HepG2 (cell line): Measurements from ENCODE around the gene TMEM256. TPM values are rescaled to one million over a fixed set of nuclear protein-coding genes. Genes with fewer than 3 reads are reported as not detected.

Experiments used
- ATAD3A ChIP-seq: sonication (generic); formaldehyde crosslinking; IDR thresholded peaks from 2 replicates; pipeline ENCODE4 v1.4.0; 2020; ENCODE audit warnings: missing genetic modification reagents
- BRD4 ChIP-seq: sonication (generic); formaldehyde crosslinking; IDR thresholded peaks from 2 replicates; pipeline ENCODE4 v1.4.0; 2020; ENCODE audit warnings: missing genetic modification reagents
- NKX3-1 ChIP-seq: sonication (generic); formaldehyde crosslinking; IDR thresholded peaks from 2 replicates; pipeline ENCODE4 v1.5.0; 2020; ENCODE audit warnings: missing genetic modification reagents
- PHF21A ChIP-seq: sonication (generic); formaldehyde crosslinking; IDR thresholded peaks from 2 replicates; pipeline ENCODE4 v1.5.0; 2020; ENCODE audit warnings: mild to moderate bottlenecking, missing genetic modification reagents
- SMAD3 ChIP-seq: sonication (generic); formaldehyde crosslinking; IDR thresholded peaks from 2 replicates; pipeline ENCODE4 v1.4.0; 2020; ENCODE audit warnings: missing genetic modification reagents
- SMAD9 ChIP-seq: sonication (generic); formaldehyde crosslinking; IDR thresholded peaks from 2 replicates; pipeline ENCODE4 v1.5.1; 2020; ENCODE audit warnings: mild to moderate bottlenecking, missing genetic modification reagents
- STAT5B ChIP-seq: sonication (generic); formaldehyde crosslinking; IDR thresholded peaks from 2 replicates; pipeline ENCODE4 v1.4.0; 2020; ENCODE audit warnings: missing genetic modification reagents
- TCF12 ChIP-seq, 2 experiments: fragments of 450-650 bp in 1 of 2; sonication (generic) in 1 of 2; formaldehyde crosslinking in 1 of 2; IDR thresholded peaks; 2 replicates each; pipeline versions ENCODE4 v1.6.1 to v1.8.0; 2017 to 2022; ENCODE audit warnings: antibody characterized with exemption in 1 of 2, mild to moderate bottlenecking in 1 of 2, missing genetic modification reagents in 1 of 2, moderate library complexity in 1 of 2
- YY1 ChIP-seq: IDR thresholded peaks from 2 replicates; pipeline ENCODE4 v1.6.1; 2011; ENCODE audit warnings: low read length, low read depth, moderate library complexity, mild to moderate bottlenecking; ENCODE audit not compliant: insufficient read depth, insufficient replicate concordance
- ZNF33A ChIP-seq: sonication (generic); formaldehyde crosslinking; IDR thresholded peaks from 2 replicates; pipeline ENCODE4 v1.5.1; 2020; ENCODE audit warnings: missing genetic modification reagents, mild to moderate bottlenecking, moderate library complexity, borderline replicate concordance
- ZNF430 ChIP-seq: sonication (generic); formaldehyde crosslinking; IDR thresholded peaks from 2 replicates; pipeline ENCODE4 v1.9.0; 2021; ENCODE audit warnings: mild to moderate bottlenecking, missing genetic modification reagents
- ZNF550 ChIP-seq: sonication (generic); formaldehyde crosslinking; IDR thresholded peaks from 2 replicates; pipeline ENCODE4 v1.4.0; 2020; ENCODE audit warnings: mild to moderate bottlenecking, missing genetic modification reagents, borderline replicate concordance
- ZNF746 ChIP-seq: sonication (generic); formaldehyde crosslinking; IDR thresholded peaks from 2 replicates; pipeline ENCODE4 v1.8.0; 2022; ENCODE audit warnings: mild to moderate bottlenecking, missing genetic modification reagents
- ZSCAN12 ChIP-seq: sonication (generic); formaldehyde crosslinking; IDR thresholded peaks from 2 replicates; pipeline ENCODE4 v1.9.0; 2021; ENCODE audit warnings: mild to moderate bottlenecking, missing genetic modification reagents
- ZSCAN30 ChIP-seq: sonication (generic); formaldehyde crosslinking; IDR thresholded peaks from 2 replicates; pipeline ENCODE4 v1.5.0; 2020; ENCODE audit warnings: mild to moderate bottlenecking, missing genetic modification reagents
- polyA plus RNA-seq, 8 experiments: library from polyadenylated mRNA; depleted of rRNA in 3 of 8; stranded (reverse) in 7 of 8; unstranded in 1 of 8; fragments of >200 nt; fragmentation: Illumina TruSeq in 4 of 8; extraction: Trizol in 4 of 8; gene quantifications; 2 replicates each; pipeline versions ENCODE4 v1.2.1 to v1.2.3, GENCODE V29; 2011 to 2016; ENCODE audit warnings: low read depth in 4 of 8, missing spikeins in 1 of 8, mixed read lengths in 1 of 8; ENCODE audit not compliant: insufficient read depth in 1 of 8
- total RNA-seq, 5 experiments: library from RNA; depleted of rRNA; stranded (reverse); fragments of >200 nt; fragmentation: Illumina TruSeq; extraction: Trizol; gene quantifications; 2 replicates each; pipeline ENCODE4 v1.2.3, GENCODE V29; 2016; ENCODE audit warnings: low read depth in 1 of 5
- TF ChIP-seq, protein P1 (sequence below): sonication (generic); formaldehyde crosslinking; IDR thresholded peaks from 2 replicates; pipeline ENCODE4 v1.4.0; 2020; ENCODE audit warnings: missing genetic modification reagents, mild to moderate bottlenecking, borderline replicate concordance
- TF ChIP-seq, protein P2 (sequence below): sonication (generic); formaldehyde crosslinking; IDR thresholded peaks from 2 replicates; pipeline ENCODE4 v1.5.0; 2020; ENCODE audit warnings: missing genetic modification reagents
- TF ChIP-seq, protein P3 (sequence below): sonication (generic); formaldehyde crosslinking; IDR thresholded peaks from 2 replicates; pipeline ENCODE4 v1.5.0; 2020; ENCODE audit warnings: mild to moderate bottlenecking, missing genetic modification reagents
- TF ChIP-seq, protein P4 (sequence below): sonication (generic); formaldehyde crosslinking; IDR thresholded peaks from 2 replicates; pipeline ENCODE4 v1.8.0; 2022; ENCODE audit warnings: mild to moderate bottlenecking, missing genetic modification reagents; ENCODE audit not compliant: insufficient replicate concordance

Gene TMEM256
- total and polyA plus RNA-seq, 2 of the 13 experiments (the other 11 are each of a cell fraction or from before 2014, with no cell fraction given): 231 to 252 TPM

DNA sequence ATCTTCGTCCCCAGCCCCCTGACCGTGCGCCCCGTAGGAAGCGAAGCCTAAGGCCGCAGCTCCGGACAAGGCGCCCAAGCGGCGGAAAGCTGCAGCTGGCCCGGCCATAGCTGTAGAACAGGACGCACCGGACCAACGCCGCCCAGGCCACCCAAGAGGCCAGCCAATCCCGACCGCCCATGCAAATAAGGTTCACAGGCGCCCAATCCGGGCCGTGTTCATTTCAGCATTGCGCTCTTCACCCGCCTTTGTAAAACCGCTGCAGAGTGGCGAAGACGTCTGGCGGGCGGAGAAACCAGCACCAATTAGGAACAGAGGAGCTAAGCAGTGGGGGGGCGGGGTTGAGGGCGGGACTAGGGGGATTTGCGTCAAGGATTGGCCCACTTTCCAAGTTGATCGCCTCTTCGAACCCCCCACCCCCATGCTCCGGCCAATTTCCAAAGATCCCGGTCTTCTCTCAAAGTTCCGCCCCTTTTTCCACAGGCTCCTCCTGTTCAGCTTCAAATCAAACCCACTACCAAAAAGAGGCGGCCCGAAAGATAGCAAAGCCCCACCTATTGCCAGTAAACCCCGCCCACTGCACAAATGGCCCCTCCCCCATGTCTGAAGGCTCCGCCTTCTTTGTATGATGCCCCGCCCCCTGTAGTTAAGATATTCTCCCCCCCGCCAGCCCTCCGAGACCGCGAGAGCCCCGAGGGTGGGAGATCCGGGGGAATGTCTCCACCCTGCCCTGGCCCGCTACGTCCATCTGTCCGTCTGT is at the start of gene TMEM256 (continued):
- TF ChIP-seq, protein P1, sequence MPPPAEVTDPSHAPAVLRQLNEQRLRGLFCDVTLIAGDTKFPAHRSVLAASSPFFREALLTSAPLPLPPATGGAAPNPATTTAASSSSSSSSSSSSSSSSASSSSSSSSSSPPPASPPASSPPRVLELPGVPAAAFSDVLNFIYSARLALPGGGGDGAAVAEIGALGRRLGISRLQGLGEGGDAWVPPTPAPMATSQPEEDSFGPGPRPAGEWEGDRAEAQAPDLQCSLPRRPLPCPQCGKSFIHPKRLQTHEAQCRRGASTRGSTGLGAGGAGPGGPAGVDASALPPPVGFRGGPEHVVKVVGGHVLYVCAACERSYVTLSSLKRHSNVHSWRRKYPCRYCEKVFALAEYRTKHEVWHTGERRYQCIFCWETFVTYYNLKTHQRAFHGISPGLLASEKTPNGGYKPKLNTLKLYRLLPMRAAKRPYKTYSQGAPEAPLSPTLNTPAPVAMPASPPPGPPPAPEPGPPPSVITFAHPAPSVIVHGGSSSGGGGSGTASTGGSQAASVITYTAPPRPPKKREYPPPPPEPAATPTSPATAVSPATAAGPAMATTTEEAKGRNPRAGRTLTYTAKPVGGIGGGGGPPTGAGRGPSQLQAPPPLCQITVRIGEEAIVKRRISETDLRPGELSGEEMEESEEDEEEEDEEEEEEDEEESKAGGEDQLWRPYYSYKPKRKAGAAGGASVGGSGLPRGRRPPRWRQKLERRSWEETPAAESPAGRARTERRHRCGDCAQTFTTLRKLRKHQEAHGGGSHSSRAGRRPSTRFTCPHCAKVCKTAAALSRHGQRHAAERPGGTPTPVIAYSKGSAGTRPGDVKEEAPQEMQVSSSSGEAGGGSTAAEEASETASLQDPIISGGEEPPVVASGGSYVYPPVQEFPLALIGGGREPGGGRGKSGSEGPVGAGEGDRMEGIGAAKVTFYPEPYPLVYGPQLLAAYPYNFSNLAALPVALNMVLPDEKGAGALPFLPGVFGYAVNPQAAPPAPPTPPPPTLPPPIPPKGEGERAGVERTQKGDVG: no peak
- TF ChIP-seq SMAD3 (CRISPR knock-in tag) (no peak), TCF12 (IDR thresholded peaks at IDR 0.05) (no peak), TCF12 (CRISPR knock-in tag; IDR thresholded peaks at IDR 0.05) (no peak; the same call in 1 of the 2 replicates), YY1 (peak; percentile 90), STAT5B (no peak), PHF21A (no peak), ZSCAN12 (CRISPR knock-in tag) (peak; percentile 65; the same call in 1 of the 2 replicates), ZNF550 (no peak), ATAD3A (CRISPR knock-in tag) (no peak), ZNF33A (no peak), NKX3-1 (0 out of 2 replicates have a peak, but pooled peaks have one; percentile 59), ZNF746 (no peak), BRD4 (CRISPR knock-in tag) (peak; percentile 51; the same call in 1 of the 2 replicates), ZNF430 (CRISPR knock-in tag) (no peak; the same call in 1 of the 2 replicates), ZSCAN30 (no peak), SMAD9 (CRISPR knock-in tag) (no peak)
- TF ChIP-seq, protein P2, sequence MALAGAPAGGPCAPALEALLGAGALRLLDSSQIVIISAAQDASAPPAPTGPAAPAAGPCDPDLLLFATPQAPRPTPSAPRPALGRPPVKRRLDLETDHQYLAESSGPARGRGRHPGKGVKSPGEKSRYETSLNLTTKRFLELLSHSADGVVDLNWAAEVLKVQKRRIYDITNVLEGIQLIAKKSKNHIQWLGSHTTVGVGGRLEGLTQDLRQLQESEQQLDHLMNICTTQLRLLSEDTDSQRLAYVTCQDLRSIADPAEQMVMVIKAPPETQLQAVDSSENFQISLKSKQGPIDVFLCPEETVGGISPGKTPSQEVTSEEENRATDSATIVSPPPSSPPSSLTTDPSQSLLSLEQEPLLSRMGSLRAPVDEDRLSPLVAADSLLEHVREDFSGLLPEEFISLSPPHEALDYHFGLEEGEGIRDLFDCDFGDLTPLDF: no peak
- TF ChIP-seq, protein P3, sequence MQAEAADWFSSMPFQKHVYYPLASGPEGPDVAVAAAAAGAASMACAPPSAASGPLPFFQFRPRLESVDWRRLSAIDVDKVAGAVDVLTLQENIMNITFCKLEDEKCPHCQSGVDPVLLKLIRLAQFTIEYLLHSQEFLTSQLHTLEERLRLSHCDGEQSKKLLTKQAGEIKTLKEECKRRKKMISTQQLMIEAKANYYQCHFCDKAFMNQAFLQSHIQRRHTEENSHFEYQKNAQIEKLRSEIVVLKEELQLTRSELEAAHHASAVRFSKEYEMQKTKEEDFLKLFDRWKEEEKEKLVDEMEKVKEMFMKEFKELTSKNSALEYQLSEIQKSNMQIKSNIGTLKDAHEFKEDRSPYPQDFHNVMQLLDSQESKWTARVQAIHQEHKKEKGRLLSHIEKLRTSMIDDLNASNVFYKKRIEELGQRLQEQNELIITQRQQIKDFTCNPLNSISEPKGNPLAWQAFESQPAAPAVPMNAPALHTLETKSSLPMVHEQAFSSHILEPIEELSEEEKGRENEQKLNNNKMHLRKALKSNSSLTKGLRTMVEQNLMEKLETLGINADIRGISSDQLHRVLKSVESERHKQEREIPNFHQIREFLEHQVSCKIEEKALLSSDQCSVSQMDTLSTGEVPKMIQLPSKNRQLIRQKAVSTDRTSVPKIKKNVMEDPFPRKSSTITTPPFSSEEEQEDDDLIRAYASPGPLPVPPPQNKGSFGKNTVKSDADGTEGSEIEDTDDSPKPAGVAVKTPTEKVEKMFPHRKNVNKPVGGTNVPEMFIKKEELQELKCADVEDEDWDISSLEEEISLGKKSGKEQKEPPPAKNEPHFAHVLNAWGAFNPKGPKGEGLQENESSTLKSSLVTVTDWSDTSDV (CRISPR knock-in tag): no peak; the same call in 1 of the 2 replicates
- TF ChIP-seq, protein P4, sequence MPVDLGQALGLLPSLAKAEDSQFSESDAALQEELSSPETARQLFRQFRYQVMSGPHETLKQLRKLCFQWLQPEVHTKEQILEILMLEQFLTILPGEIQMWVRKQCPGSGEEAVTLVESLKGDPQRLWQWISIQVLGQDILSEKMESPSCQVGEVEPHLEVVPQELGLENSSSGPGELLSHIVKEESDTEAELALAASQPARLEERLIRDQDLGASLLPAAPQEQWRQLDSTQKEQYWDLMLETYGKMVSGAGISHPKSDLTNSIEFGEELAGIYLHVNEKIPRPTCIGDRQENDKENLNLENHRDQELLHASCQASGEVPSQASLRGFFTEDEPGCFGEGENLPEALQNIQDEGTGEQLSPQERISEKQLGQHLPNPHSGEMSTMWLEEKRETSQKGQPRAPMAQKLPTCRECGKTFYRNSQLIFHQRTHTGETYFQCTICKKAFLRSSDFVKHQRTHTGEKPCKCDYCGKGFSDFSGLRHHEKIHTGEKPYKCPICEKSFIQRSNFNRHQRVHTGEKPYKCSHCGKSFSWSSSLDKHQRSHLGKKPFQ (CRISPR knock-in tag): no peak
